ENCODE results near the gene IQCB1.

DNA sequence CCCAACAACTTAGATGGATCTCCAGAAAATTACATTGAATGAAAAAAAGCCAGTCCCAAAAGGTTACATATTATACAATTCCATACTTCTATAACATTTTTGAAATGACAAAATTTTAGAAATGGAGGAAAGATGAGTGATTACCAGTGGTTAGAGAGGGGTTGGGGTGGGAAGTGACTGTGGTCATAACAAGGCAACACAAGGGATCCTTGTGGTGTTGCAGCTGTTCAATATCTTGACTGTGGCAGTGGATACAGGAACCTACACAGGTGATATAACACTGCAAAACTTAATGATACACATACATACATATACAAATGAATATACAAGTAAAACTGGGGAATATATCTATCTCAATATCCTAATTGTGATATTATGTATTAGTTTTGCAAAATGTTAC lies 95.0 kb downstream of the IQCB1 start:
- TF ChIP-seq, protein P1, sequence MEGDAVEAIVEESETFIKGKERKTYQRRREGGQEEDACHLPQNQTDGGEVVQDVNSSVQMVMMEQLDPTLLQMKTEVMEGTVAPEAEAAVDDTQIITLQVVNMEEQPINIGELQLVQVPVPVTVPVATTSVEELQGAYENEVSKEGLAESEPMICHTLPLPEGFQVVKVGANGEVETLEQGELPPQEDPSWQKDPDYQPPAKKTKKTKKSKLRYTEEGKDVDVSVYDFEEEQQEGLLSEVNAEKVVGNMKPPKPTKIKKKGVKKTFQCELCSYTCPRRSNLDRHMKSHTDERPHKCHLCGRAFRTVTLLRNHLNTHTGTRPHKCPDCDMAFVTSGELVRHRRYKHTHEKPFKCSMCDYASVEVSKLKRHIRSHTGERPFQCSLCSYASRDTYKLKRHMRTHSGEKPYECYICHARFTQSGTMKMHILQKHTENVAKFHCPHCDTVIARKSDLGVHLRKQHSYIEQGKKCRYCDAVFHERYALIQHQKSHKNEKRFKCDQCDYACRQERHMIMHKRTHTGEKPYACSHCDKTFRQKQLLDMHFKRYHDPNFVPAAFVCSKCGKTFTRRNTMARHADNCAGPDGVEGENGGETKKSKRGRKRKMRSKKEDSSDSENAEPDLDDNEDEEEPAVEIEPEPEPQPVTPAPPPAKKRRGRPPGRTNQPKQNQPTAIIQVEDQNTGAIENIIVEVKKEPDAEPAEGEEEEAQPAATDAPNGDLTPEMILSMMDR (IDR thresholded peaks at IDR 0.05) = no peak
- TF ChIP-seq EZH2 (IDR thresholded peaks at IDR 0.05) (no peak), EZH2phosphoT487 (IDR thresholded peaks at IDR 0.05) (no peak)

All from neural progenitor cell (in vitro differentiated cells).